Measurements from ENCODE around the gene UBE4B. TPM values are rescaled to one million over a fixed set of nuclear protein-coding genes. Genes with fewer than 3 reads are reported as not detected.

Gene UBE4B
- total and polyA plus RNA-seq, 2 donors (not counting 1 experiment from before 2014, with no cell fraction given) = 21.7 to 57.5 TPM

DNA sequence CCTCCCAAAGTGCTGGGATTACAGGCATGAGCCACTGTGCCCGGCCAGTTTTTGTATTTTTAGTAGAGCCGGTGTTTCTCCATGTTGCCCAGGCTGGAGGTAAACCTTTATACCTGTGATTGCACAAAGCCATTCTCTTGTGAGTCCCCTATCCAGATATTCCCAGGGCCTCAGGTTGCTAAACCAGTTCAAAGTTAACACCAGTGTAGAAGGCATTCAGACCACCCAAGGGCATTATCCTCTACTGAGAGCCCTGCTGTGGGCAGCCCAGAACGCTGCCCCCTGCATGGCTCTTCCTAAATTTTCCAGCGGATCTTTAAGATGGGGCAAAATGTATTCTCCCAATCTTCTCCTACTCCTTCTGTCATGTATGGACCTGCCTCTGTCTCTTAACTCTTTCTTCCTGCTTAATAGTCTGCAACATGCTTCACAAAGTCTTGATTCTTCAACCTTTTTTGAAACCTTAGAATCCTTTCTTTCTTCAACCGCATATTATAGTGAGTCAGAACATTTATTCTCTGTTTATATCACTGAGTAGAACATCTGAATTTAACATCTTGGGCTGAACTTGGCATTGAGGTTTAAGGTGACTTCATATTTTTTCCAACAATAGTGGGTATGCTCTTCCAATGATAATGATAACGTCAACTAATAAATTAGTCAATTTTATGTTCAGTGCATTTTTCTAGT lies 36.0 kb downstream of the UBE4B start:
- no peak for TF ChIP-seq EZH2 (IDR thresholded peaks at IDR 0.05; ENCODE audit: borderline replicate concordance, insufficient read depth, low read depth, low read length, poor library complexity, severe bottlenecking)
- TF ChIP-seq CTCF (IDR thresholded peaks at IDR 0.05) = no peak
- Histone ChIP-seq H3K9ac (ENCODE audit: low read length) (no peak overlapping the region), H2AFZ (ENCODE audit: insufficient read depth, low read depth, low read length, poor library complexity, severe bottlenecking) (no peak overlapping the region), H4K20me1 (ENCODE audit: control insufficient read depth, insufficient read depth, low read length, poor library complexity, severe bottlenecking) (no peaks in the 10 kb centered on the region), H3K4me3 (ENCODE audit: control extremely low read depth in 1 of 5, extremely low read depth in 1 of 5, insufficient read depth in 1 of 5, low read depth in 2 of 5, low read length in 4 of 5) (no peak overlapping the region), H3K27ac (ENCODE audit: low read length in 2 of 2) (no peak overlapping the region), H3K4me2 (replicated peaks; ENCODE audit: low read depth, low read length, poor library complexity, severe bottlenecking) (no peak overlapping the region), H3K27me3 (replicated peaks in 1 of 4; ENCODE audit: control extremely low read depth in 1 of 4, control insufficient read depth in 3 of 4, insufficient read depth in 4 of 4, low read length in 3 of 4) (no peaks in the 10 kb centered on the region), H3K79me2 (ENCODE audit: control insufficient read depth, insufficient read depth, low read length) (peaks cover 40% of the 10 kb centered on the region), H3K9me3 (ENCODE audit: control extremely low read depth in 1 of 3, control insufficient read depth in 2 of 3, insufficient read depth in 1 of 3, low read length in 2 of 3) (no peaks in the 10 kb centered on the region), H3K36me3 (replicated peaks in 1 of 2; ENCODE audit: control extremely low read depth in 1 of 2, control insufficient read depth in 1 of 2, extremely low read depth in 1 of 2, insufficient read depth in 2 of 2, low read length in 1 of 2) (no peaks in the 10 kb centered on the region), H3K4me1 (ENCODE audit: control insufficient read depth in 2 of 2, insufficient read depth in 2 of 2, low read length in 2 of 2) (no peaks in the 10 kb centered on the region)
- no peak overlapping the region for H3K27ac Mint-ChIP-seq
- POLR2A ChIA-PET = no interaction called here
- WGBS (ENCODE audit: insufficient coverage) = 98% methylated on average over 4 of the region's 6 CpGs
- ATAC-seq (ENCODE audit: low read depth) (no peak), DNase-seq (no peak)
- H3K4me3 Mint-ChIP-seq = no peak overlapping the region
- intact Hi-C loops (cut with micrococcal nuclease) = no loop called here
- H3K27me3 Mint-ChIP-seq = no peaks in the 10 kb centered on the region
- no peaks in the 10 kb centered on the region for H3K9me3 Mint-ChIP-seq (ENCODE audit: insufficient read depth)
- CTCF ChIA-PET = no interaction called here
- H3K4me1 Mint-ChIP-seq = peaks cover 11% of the 10 kb centered on the region

- TF ChIP-seq CTCF (IDR thresholded peaks at IDR 0.05) = no peak
- no peak for TF ChIP-seq EZH2 (IDR thresholded peaks at IDR 0.05; ENCODE audit: borderline replicate concordance, insufficient read depth, low read depth, low read length, poor library complexity, severe bottlenecking)
- no peak overlapping the region for H3K4me2 ChIP-seq (replicated peaks; ENCODE audit: low read depth, low read length, poor library complexity, severe bottlenecking)
- H3K79me2 ChIP-seq (ENCODE audit: control insufficient read depth, insufficient read depth, low read length) = peaks cover 35% of the 10 kb centered on the region
- no peaks in the 10 kb centered on the region for H3K27me3 ChIP-seq (replicated peaks in 1 of 4; ENCODE audit: control extremely low read depth in 1 of 4, control insufficient read depth in 3 of 4, insufficient read depth in 4 of 4, low read length in 3 of 4)
- H3K9me3 ChIP-seq (ENCODE audit: control extremely low read depth in 1 of 3, control insufficient read depth in 2 of 3, insufficient read depth in 1 of 3, low read length in 2 of 3) = no peaks in the 10 kb centered on the region
- H3K27me3 Mint-ChIP-seq = no peaks in the 10 kb centered on the region
- H3K4me1 ChIP-seq (ENCODE audit: control insufficient read depth in 2 of 2, insufficient read depth in 2 of 2, low read length in 2 of 2) = no peaks in the 10 kb centered on the region
- no peaks in the 10 kb centered on the region for H3K36me3 ChIP-seq (replicated peaks in 1 of 2; ENCODE audit: control extremely low read depth in 1 of 2, control insufficient read depth in 1 of 2, extremely low read depth in 1 of 2, insufficient read depth in 2 of 2, low read length in 1 of 2)
- no peaks in the 10 kb centered on the region for H3K9me3 Mint-ChIP-seq (ENCODE audit: insufficient read depth)
- no peak overlapping the region for H3K4me3 ChIP-seq (ENCODE audit: control extremely low read depth in 1 of 5, extremely low read depth in 1 of 5, insufficient read depth in 1 of 5, low read depth in 2 of 5, low read length in 4 of 5)
- no peak overlapping the region for H3K9ac ChIP-seq (ENCODE audit: low read length)
- ATAC-seq (ENCODE audit: low read depth) (no peak), DNase-seq (no peak)
- intact Hi-C loops (cut with micrococcal nuclease) = no loop called here
- ChIA-PET POLR2A (no interaction called here), CTCF (no interaction called here)
- WGBS (ENCODE audit: insufficient coverage) = no CpG with 5 or more reads among the region's 4 CpGs
- H3K27ac Mint-ChIP-seq = no peak overlapping the region
- no peak overlapping the region for H3K27ac ChIP-seq (ENCODE audit: low read length in 2 of 2)
- no peaks in the 10 kb centered on the region for H4K20me1 ChIP-seq (ENCODE audit: control insufficient read depth, insufficient read depth, low read length, poor library complexity, severe bottlenecking)
- H3K4me3 Mint-ChIP-seq = no peak overlapping the region
- no peak overlapping the region for H2AFZ ChIP-seq (ENCODE audit: insufficient read depth, low read depth, low read length, poor library complexity, severe bottlenecking)
- peaks cover 12% of the 10 kb centered on the region for H3K4me1 Mint-ChIP-seq
Measured at GRCh38 chr1:10070206-10070605, 37.4 kb downstream of the UBE4B start.

All from B cell (primary cell).